Measurements from ENCODE around the gene RGS11. TPM values are rescaled to one million over a fixed set of nuclear protein-coding genes. Genes with fewer than 3 reads are reported as not detected.
"Not testable (repeated sequence)": the region's sequence is repeated elsewhere in the genome, so short reads cannot be mapped to it uniquely, and the experiment has no call there.

RGS11 gene
- total RNA-seq, 1 experiment from 2014 or later: not detected

GRCh38 chr16:269061-269796, 6.5 kb downstream of the RGS11 start:
- Histone ChIP-seq H3K9me2 (replicated peaks; ENCODE audit: insufficient read depth, low read length) (no peaks in the 10 kb centered on the region), H3K4me1 (ENCODE audit: low read length) (peaks cover 6% of the 10 kb centered on the region), H3K79me2 (ENCODE audit: low read length) (no peaks in the 10 kb centered on the region), H3K36me3 (ENCODE audit: insufficient read depth, low read length) (no peaks in the 10 kb centered on the region), H2AFZ (ENCODE audit: low read length) (no peak overlapping the region), H3K4me3 (ENCODE audit: low read length) (no peak overlapping the region), H3K9me3 (ENCODE audit: low read length) (no peaks in the 10 kb centered on the region), H3K27ac (ENCODE audit: low read length) (no peak overlapping the region), H3K9ac (ENCODE audit: low read length) (no peak overlapping the region), H3K27me3 (ENCODE audit: low read length) (no peaks in the 10 kb centered on the region), H4K20me1 (ENCODE audit: insufficient read depth, low read depth, low read length) (no peaks in the 10 kb centered on the region), H3K4me2 (ENCODE audit: low read depth, low read length, poor library complexity, severe bottlenecking) (no peak overlapping the region)
- DNase-seq: no peak

GRCh38 chr16:268141-269053, 7.3 kb downstream of the RGS11 start:
- Histone ChIP-seq H3K4me2 (ENCODE audit: low read depth, low read length, poor library complexity, severe bottlenecking) (no peak overlapping the region), H3K4me3 (ENCODE audit: low read length) (no peak overlapping the region), H3K9me2 (replicated peaks; ENCODE audit: insufficient read depth, low read length) (no peaks in the 10 kb centered on the region), H2AFZ (ENCODE audit: low read length) (no peak overlapping the region), H3K4me1 (ENCODE audit: low read length) (peaks cover 2% of the 10 kb centered on the region), H4K20me1 (ENCODE audit: insufficient read depth, low read depth, low read length) (no peaks in the 10 kb centered on the region), H3K27ac (ENCODE audit: low read length) (no peak overlapping the region), H3K9ac (ENCODE audit: low read length) (no peak overlapping the region), H3K79me2 (ENCODE audit: low read length) (no peaks in the 10 kb centered on the region), H3K9me3 (ENCODE audit: low read length) (no peaks in the 10 kb centered on the region), H3K36me3 (ENCODE audit: insufficient read depth, low read length) (no peaks in the 10 kb centered on the region), H3K27me3 (ENCODE audit: low read length) (no peaks in the 10 kb centered on the region)
- no peak for DNase-seq

GRCh38 chr16:267562-267961, 8.2 kb downstream of the RGS11 start:
- not testable (repeated sequence) for H2AFZ ChIP-seq (ENCODE audit: low read length); H3K27ac ChIP-seq (ENCODE audit: low read length); H3K4me2 ChIP-seq (ENCODE audit: low read depth, low read length, poor library complexity, severe bottlenecking); DNase-seq; H3K4me1 ChIP-seq (ENCODE audit: low read length); H3K79me2 ChIP-seq (ENCODE audit: low read length); H4K20me1 ChIP-seq (ENCODE audit: insufficient read depth, low read depth, low read length); H3K27me3 ChIP-seq (ENCODE audit: low read length); H3K4me3 ChIP-seq (ENCODE audit: low read length); H3K9ac ChIP-seq (ENCODE audit: low read length); H3K9me3 ChIP-seq (ENCODE audit: low read length); H3K36me3 ChIP-seq (ENCODE audit: insufficient read depth, low read length); H3K9me2 ChIP-seq (replicated peaks; ENCODE audit: insufficient read depth, low read length)

- no peak overlapping the region for H3K27ac ChIP-seq (ENCODE audit: low read length)
- H3K36me3 ChIP-seq (ENCODE audit: insufficient read depth, low read length): no peaks in the 10 kb centered on the region
- no peak overlapping the region for H2AFZ ChIP-seq (ENCODE audit: low read length)
- H4K20me1 ChIP-seq (ENCODE audit: insufficient read depth, low read depth, low read length): no peaks in the 10 kb centered on the region
- no peak overlapping the region for H3K9ac ChIP-seq (ENCODE audit: low read length)
- no peaks in the 10 kb centered on the region for H3K4me1 ChIP-seq (ENCODE audit: low read length)
- no peak for DNase-seq
- no peak overlapping the region for H3K4me3 ChIP-seq (ENCODE audit: low read length)
- H3K27me3 ChIP-seq (ENCODE audit: low read length): no peaks in the 10 kb centered on the region
- H3K4me2 ChIP-seq (ENCODE audit: low read depth, low read length, poor library complexity, severe bottlenecking): no peak overlapping the region
- no peaks in the 10 kb centered on the region for H3K79me2 ChIP-seq (ENCODE audit: low read length)
- no peaks in the 10 kb centered on the region for H3K9me3 ChIP-seq (ENCODE audit: low read length)
- H3K9me2 ChIP-seq (replicated peaks; ENCODE audit: insufficient read depth, low read length): no peaks in the 10 kb centered on the region
Observed at GRCh38 chr16:266258-267164, 9.2 kb downstream of the RGS11 start.

GRCh38 chr16:265711-266110, 10.0 kb downstream of the RGS11 start:
- no peak overlapping the region for H3K4me2 ChIP-seq (ENCODE audit: low read depth, low read length, poor library complexity, severe bottlenecking)
- no peaks in the 10 kb centered on the region for H3K9me3 ChIP-seq (ENCODE audit: low read length)
- no peak overlapping the region for H3K9ac ChIP-seq (ENCODE audit: low read length)
- no peaks in the 10 kb centered on the region for H3K36me3 ChIP-seq (ENCODE audit: insufficient read depth, low read length)
- no peaks in the 10 kb centered on the region for H3K4me1 ChIP-seq (ENCODE audit: low read length)
- no peaks in the 10 kb centered on the region for H4K20me1 ChIP-seq (ENCODE audit: insufficient read depth, low read depth, low read length)
- H3K9me2 ChIP-seq (replicated peaks; ENCODE audit: insufficient read depth, low read length): no peaks in the 10 kb centered on the region
- no peak overlapping the region for H2AFZ ChIP-seq (ENCODE audit: low read length)
- no peaks in the 10 kb centered on the region for H3K79me2 ChIP-seq (ENCODE audit: low read length)
- H3K27me3 ChIP-seq (ENCODE audit: low read length): no peaks in the 10 kb centered on the region
- no peak overlapping the region for H3K27ac ChIP-seq (ENCODE audit: low read length)
- DNase-seq: no peak
- no peak overlapping the region for H3K4me3 ChIP-seq (ENCODE audit: low read length)

GRCh38 chr16:265002-265529, 10.7 kb downstream of the RGS11 start:
- no peaks in the 10 kb centered on the region for H3K36me3 ChIP-seq (ENCODE audit: insufficient read depth, low read length)
- H3K79me2 ChIP-seq (ENCODE audit: low read length): no peaks in the 10 kb centered on the region
- no peak overlapping the region for H3K4me3 ChIP-seq (ENCODE audit: low read length)
- H3K4me2 ChIP-seq (ENCODE audit: low read depth, low read length, poor library complexity, severe bottlenecking): no peak overlapping the region
- H2AFZ ChIP-seq (ENCODE audit: low read length): no peak overlapping the region
- no peak overlapping the region for H3K9ac ChIP-seq (ENCODE audit: low read length)
- H3K9me3 ChIP-seq (ENCODE audit: low read length): no peaks in the 10 kb centered on the region
- H3K27me3 ChIP-seq (ENCODE audit: low read length): no peaks in the 10 kb centered on the region
- DNase-seq: no peak
- no peak overlapping the region for H3K27ac ChIP-seq (ENCODE audit: low read length)
- H3K4me1 ChIP-seq (ENCODE audit: low read length): no peaks in the 10 kb centered on the region
- H4K20me1 ChIP-seq (ENCODE audit: insufficient read depth, low read depth, low read length): no peaks in the 10 kb centered on the region
- no peaks in the 10 kb centered on the region for H3K9me2 ChIP-seq (replicated peaks; ENCODE audit: insufficient read depth, low read length)

GRCh38 chr16:264440-264951, 11.2 kb downstream of the RGS11 start:
- H2AFZ ChIP-seq (ENCODE audit: low read length): no peak overlapping the region
- H3K4me1 ChIP-seq (ENCODE audit: low read length): no peaks in the 10 kb centered on the region
- H3K4me2 ChIP-seq (ENCODE audit: low read depth, low read length, poor library complexity, severe bottlenecking): no peak overlapping the region
- no peak overlapping the region for H3K4me3 ChIP-seq (ENCODE audit: low read length)
- no peaks in the 10 kb centered on the region for H3K9me3 ChIP-seq (ENCODE audit: low read length)
- H3K27ac ChIP-seq (ENCODE audit: low read length): no peak overlapping the region
- H3K27me3 ChIP-seq (ENCODE audit: low read length): no peaks in the 10 kb centered on the region
- no peaks in the 10 kb centered on the region for H3K36me3 ChIP-seq (ENCODE audit: insufficient read depth, low read length)
- no peaks in the 10 kb centered on the region for H3K9me2 ChIP-seq (replicated peaks; ENCODE audit: insufficient read depth, low read length)
- DNase-seq: no peak
- H3K9ac ChIP-seq (ENCODE audit: low read length): no peak overlapping the region
- no peaks in the 10 kb centered on the region for H3K79me2 ChIP-seq (ENCODE audit: low read length)
- H4K20me1 ChIP-seq (ENCODE audit: insufficient read depth, low read depth, low read length): no peaks in the 10 kb centered on the region
